CMK (cell line): Measurements from ENCODE around the gene ZNF154.
"Not testable (repeated sequence)": the region's sequence is repeated elsewhere in the genome, so short reads cannot be mapped to it uniquely, and the experiment has no call there.

Experiments
- DNase-seq: peaks from one replicate; pipeline ENCODE4 v3.0.0-alpha.2; 2010; ENCODE audit warnings: low read depth

Gene ZNF154

DNA sequence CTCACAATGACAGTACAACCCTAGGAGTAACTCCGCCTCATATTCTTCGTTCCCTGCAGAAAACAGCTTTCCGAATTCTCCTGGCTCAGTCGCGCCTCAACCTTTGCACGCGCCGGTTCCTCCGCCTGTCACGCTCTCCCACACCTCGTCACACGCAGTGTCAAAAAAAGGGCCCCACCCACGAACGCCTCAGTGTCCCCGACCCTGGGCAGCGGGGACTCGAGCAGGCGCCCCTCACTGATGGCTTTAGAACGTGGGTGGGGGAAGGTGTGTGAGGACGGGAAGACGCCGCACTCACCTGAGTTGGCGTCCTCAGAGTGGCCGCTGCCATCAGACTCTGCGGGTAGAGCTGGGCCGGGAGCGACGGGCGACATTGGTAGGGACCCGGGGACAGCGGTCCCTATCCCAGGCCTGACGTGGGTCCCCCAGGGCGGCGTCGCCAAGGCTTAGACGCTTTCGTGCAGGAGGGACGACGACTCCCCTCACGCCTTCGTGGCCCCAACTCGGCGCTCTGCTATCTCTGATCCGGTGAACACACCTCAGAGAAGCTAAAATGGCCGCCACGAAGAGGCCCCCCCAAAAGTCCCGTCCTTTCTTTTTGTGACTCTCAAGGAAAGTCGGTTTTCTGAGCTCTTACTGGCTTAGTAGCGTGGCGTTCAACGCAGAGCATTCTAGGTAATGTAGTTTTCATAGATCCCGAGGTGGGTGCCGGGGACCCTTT is at the start of gene ZNF154:
Gene ZNF154, minus strand, starts transcription at position 564 of the 721 bp plus-strand sequence. Its CDS starts 233 bp downstream, at position 331.
- DNase-seq, result no peak

DNA sequence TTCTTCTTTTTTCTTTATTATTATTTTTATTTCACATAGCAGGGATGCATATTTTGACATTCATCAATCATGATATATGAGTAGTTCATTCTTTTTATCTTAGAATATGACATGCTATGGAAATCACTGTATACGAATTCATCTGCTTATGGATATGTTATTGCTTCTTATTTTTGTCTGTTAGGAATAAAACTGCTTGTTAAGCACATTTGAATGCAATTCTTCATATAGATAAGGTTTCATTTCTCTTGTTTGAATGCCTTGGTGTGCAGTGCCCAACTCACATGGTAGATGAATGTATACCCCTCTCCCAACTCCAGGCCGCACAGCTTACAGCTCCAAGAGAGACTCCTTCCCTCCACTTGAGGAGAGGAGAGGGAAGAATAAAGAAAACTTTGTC is 48.9 kb upstream of the ZNF154 start:
- DNase-seq, result no peak

DNA sequence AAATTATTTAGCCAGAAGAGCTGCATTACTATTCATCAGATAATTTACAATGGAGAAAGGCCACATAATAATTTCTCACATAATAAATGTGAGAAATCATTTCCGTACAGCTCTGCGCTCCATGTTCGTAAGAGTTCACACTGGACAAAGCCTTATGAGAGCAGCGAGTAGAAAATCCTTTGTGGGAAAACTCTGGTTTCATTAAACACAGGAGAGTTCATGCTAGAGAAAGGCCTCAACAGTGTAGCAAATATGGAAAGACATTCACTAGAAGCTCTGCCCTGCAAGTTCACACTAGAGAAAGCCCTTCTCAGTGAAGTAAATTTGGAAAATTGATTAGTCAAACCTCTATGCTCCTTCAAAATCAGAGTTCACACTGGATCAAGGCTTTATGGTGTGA is 46.0 kb upstream of the ZNF154 start:
- DNase-seq, result no peak

DNA sequence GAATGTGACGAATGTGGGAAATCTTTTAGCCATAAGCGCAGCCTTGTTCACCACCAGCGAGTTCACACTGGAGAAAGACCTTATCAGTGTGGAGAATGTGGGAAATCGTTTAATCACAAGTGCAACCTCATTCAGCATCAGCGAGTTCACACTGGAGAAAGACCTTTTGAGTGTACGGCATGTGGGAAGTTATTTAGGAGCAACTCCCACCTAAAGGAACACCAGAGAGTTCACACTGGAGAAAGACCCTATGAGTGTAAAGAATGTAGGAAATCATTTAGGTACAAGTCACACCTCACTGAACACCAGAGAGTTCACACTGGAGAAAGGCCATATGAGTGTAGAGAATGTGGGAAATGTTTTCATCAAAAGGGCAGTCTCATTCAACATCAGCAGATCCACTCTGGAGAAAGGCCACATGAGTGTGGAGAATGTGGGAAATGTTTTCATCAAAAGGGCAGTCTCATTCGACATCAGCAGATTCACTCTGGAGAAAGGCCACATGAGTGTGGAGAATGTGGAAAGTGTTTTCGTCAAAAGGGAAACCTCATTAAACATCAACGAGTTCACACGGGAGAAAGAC is 45.2 kb upstream of the ZNF154 start:
- DNase-seq, result no peak

DNA sequence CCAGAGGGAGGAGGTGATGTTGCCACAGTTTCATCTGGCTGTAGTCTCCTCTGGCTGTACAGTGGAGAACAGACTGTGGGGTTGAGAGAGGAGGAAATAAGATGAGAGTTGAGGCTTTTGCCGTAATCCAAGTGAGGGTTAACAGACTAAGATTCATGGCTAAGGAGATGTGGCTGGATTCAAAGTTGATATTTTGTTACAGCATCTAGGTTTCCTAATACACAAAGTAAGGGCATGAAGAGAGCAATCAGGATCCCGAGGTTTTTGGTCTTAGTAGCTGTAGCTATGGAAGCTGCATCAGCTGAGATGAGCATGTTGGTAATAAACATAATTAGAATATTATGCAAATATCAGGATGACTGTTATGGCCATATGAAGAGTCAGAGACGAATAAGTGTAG is 39.0 kb upstream of the ZNF154 start:
- DNase-seq, result no peak

DNA sequence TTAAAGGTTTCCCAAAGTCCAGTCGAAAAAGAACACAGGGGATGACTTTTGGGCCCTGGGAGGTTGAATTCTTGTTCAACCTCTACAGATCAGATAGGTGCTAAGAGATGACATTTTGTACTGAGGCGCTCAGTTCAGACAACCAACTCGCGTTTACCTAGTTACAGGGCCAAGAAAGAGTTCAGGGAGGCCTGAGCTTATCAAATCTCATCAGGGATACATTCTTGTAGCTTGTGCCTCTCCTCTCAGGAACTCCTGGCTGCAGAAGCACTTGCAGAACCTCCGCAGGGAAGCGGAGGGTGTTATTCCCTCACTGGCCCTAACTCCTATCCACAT is 38.4 kb upstream of the ZNF154 start:
- DNase-seq, result no peak

DNA sequence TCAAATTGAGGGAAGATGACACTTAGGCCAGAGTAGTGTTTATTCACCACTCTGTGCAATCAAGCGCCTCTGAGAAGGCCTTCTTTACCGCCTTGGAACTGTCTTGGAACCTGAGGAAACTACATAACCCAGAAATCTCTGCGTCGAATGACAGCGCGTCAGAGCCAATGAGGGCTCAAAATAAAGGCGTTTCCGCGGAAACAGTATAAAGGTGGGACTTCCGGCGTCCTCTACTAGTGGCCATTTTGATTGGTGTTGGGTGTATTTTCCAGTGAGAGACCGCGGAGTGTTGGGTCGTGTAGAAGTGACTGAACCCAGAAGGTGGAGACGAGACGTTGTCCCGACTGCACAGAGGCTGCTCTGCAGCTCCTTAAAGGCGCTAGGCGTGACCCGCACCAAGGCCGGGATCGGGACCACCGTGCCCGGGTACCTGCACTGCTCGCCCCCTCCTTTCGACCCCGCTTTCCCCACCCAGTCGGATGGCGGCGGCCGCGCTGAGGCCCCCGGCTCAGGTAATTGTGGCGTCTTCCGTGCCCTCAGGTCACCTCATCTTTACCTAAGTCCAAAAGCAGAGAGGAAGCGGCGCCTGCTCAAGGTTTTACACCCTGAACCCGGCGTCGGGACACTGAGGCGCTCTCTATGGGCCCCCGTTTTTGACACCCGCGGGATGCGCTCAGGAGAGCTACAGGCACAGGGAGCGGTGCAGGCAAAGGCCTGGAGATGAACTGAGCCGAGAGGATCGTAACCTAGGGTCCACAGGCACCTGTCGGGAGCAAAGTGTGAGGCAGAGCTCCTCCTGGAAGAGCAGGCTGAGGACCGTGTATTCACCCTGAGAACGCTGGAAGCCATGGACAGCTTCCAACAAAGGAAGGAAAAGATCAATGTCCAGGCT is 37.8 kb upstream of the ZNF154 start, which contains the start of gene ZNF776:
Gene ZNF776, plus strand, starts transcription at position 236 of the 892 bp plus-strand sequence. Its CDS starts 244 bp downstream, at position 480.
- DNase-seq, result peak; percentile 78

DNA sequence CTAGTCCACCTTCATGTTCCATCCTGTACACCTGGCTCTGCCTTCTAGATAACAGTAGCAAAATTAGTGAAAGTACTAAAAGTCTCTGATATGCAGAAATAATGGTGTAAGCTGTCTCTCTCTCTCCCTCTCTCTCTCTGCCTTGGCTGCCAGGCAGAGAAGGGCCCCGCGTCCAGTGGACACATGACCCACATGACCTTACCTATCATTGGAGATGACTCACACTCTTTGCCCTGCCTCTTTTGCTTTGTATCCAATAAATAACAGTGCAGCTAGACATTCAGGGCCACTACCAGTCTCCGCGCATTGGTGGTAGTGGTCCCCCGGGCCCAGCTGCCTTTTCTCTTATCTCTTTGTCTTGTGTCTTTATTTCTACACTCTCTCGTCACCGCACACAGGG is 29.8 kb upstream of the ZNF154 start:
- DNase-seq, result not testable (repeated sequence)

DNA sequence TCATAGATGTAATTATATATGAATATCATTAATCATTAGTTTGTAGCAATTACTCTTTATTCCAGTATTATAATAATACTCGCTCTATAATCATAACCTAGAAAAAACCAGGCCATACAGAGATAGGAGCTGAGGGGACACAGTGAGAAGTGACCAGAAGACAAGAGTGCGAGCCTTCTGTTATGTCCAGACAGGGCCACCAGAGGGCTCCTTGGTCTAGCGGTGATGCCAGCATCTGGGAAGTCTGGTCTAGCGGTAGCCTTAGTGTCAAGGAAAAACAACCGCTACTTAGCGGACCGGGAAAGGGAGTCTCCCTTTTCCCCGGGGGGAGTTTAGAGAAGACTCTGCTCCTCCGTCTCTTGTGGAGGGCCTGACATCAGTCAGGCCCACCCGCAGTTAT is 29.3 kb upstream of the ZNF154 start:
- not testable (repeated sequence) for DNase-seq

DNA sequence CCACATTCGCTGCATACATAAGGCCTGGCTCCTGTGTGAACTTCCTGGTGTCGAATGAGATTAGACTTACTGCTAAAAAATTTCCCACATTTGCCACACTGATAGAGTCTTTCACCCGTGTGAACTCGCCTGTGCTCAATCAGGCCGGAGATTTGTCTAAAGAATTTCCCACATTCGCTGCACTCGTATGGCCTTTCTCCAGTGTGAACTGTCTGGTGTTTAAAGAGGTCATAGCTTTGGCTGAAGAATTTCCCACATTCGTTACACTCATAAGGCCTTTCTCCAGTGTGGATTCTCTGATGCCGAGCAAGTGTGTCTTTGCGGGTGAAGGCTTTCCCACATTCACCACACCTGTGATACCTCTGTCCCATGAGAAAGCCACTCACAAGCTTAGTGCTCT is 11.9 kb upstream of the ZNF154 start:
- DNase-seq, result no peak

DNA sequence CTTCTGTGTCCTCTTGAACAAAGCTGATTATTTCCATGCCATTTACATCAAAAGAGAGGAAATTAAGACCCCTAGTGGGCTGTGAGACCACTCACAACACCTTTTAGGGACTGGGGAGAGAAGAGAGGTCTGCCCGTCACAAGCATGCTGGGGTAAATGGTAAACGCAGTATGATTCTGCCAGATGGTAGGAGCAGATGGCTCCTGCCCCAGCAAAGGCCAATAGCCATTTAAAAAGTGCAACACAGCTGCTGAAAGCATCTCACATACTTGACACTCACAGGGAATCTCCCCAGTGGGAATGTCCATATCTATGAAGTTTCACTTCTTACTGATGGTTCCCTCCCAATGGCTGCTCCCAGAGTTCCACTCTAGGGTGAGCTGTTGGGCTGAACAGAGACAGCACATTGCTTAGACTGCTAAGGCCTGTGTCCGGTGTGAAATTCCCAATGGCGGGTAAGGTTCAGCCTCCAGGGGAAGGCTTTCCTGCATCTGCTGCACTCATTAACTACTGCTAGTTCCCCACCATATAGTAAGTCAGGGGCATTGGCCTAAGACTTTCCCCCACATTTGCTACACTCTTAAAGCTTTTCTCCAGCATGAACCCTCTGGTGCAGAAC is 11.0 kb upstream of the ZNF154 start:
- DNase-seq, result no peak

DNA sequence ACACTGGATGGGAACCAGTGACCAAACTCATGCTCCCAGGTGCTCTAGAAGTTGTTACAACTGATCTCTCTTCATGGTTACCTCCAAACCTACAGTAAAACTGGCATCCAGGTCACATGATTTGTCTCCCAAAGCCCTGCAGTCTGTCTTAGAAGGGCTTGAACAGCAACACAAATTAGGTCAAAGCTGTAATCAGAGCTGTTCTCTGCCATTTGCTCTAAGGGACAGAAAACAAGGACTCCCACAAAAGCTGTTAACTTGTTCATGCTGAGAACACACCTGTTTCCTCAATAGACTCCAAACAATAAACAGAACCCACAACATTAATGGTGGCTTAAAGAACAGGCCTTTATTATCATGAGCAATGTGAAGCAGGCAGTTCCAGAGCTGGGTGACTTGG is 10.4 kb upstream of the ZNF154 start:
- DNase-seq, result no peak

DNA sequence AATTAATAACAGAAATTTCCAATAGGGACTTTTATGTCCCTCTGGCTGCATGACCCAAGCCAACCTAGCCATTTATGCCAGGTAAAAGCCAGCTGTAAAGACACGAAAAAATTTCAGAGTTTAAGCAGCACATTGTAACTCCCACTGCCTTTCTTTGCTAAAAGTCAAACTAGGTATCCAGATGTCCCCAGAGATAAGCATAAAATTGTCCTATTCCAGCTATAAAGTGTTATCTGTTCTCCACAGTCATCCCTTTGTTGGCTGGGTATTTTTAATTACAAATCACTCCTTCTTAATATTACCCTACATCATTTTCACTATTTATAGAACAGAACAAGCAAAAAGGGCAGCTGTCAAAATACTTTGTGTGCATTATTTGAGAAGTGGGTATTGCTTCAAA is 3.2 kb upstream of the ZNF154 start:
- DNase-seq, result peak; percentile 12

DNA sequence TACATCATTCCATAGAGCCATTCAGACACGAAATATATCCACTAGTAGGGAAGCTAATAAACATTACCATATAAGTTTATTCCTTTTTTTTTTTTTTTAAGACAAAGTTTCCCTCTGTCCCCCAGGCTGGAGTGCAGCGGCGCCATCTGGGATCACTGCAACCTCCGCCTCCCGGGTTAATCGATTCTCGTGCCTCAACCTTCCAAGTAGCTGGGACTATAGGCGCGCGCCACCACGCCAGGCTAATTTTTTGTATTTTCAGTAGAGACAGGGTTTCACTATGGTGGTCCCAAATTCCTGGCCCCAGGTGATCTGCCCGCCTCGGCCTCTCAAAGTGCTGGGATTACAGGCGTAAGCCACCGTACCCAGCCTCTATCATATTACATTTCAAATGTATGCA is 612 bp upstream of the ZNF154 start:
- no peak for DNase-seq

DNA sequence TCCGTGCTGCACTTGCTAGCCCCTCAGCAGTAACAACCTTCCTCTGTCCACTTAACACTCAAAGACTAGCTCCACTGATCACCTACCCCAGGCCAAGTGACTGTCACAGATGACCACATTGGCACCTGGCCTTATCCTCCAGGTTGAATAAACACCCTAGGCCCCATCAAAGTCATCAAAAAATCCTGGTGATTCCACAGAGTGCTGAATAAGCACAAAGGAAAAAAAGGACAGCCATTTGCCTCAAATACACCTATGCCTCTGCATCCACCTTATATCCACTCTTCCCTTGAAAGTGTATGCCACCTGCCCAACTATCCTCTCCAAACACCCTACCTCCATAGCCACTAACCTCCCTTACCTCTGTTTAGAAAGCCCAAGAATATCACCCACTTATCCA is 2.7 kb downstream of the ZNF154 start:
- DNase-seq, result no peak

DNA sequence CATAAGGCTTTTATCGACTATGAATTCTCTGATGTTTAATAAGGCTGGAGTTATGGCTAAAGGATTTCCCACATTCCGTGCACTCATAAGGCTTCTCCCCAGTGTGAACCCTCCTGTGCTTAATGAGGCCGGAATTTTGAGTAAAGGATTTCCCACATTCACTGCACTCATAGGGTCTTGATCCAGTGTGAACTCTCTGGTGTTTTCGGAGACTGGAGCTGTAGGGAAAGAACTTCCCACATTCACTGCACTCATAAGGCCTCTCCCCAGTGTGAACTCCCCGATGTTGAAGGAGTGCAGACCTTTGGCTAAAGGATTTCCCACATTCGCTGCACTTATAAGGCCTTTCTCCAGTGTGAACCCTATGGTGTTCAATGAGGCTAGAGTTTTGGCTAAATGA is 7.4 kb downstream of the ZNF154 start:
- DNase-seq, result no peak

DNA sequence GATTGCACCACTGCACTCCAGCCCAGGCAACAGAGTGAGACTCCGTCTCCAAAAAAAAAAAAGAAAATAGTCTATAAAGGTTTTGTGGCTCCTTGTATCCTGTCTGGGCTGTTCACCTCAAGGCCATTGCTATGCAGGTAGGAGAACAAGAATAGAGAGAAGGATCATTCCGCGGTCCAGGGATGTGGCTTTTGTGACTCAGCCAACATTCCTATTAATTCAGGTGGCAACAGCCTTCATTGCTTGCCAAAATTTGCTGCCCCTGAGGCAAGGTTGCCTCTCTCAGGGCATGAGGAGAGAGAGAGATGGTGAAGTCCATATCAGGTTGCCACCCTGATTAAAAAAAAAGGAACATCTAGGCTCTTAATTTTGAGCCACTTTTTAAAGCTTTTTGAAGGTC is 19.3 kb downstream of the ZNF154 start:
- no peak for DNase-seq

DNA sequence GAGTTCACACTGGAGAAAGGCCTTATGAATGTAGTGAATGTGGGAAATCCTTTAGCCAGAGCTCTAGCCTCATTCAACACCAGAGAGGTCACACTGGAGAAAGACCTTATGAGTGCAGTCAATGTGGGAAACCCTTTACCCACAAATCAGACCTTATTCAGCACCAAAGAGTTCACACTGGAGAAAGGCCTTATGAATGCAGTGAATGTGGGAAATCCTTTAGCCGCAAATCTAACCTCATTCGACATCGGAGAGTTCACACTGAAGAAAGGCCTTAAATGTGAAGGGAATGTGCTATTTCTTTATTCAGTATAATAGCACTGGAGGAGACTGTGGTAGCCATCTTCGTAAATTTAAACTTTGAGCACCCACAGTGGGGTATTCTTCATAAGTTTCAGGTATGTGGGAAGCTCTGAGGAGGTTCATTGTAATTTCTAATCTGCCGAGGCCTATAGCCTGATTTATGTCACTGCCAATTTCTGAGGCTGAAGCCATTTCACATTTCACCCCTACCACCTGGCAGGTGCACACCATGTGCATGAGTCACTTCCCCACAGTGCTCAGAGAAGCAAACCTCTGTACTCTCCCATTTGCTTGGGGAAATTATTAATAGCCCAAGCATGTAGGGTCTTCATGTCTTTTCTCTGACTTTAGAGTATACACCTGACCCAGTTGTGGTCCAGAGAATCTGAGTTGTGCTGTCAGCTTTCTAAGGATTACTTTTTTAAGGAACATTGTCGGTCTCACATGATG is 20.8 kb downstream of the ZNF154 start:
- DNase-seq, result no peak

DNA sequence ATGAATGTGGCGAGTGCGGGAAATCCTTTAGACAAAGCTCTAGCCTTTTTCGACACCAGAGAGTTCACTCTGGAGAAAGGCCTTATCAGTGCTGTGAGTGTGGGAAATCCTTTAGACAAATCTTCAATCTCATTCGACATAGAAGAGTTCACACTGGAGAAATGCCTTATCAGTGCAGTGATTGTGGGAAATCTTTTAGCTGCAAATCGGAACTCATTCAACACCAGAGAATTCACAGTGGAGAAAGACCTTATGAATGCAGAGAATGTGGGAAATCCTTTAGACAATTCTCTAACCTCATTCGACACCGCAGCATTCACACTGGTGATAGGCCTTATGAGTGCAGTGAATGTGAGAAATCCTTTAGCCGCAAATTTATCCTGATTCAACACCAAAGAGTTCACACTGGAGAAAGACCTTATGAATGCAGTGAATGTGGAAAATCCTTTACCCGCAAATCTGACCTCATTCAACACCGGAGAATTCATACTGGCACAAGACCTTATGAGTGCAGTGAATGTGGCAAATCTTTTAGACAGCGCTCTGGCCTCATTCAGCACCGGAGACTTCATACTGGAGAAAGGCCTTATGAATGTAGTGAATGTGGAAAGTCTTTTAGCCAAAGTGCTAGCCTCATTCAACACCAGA is 21.5 kb downstream of the ZNF154 start:
- DNase-seq, result no peak

DNA sequence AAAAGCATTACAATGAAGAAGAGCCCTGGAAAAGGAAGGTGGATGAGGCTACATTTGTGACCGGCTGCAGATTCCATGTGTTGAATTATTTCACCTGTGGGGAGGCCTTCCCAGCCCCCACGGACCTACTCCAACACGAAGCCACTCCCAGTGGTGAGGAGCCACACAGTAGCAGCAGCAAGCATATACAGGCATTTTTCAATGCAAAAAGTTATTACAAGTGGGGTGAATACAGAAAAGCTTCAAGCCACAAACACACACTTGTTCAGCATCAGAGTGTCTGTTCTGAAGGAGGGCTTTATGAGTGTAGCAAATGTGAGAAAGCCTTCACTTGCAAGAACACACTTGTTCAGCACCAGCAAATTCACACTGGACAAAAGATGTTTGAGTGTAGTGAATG is 22.3 kb downstream of the ZNF154 start:
- DNase-seq, result no peak

DNA sequence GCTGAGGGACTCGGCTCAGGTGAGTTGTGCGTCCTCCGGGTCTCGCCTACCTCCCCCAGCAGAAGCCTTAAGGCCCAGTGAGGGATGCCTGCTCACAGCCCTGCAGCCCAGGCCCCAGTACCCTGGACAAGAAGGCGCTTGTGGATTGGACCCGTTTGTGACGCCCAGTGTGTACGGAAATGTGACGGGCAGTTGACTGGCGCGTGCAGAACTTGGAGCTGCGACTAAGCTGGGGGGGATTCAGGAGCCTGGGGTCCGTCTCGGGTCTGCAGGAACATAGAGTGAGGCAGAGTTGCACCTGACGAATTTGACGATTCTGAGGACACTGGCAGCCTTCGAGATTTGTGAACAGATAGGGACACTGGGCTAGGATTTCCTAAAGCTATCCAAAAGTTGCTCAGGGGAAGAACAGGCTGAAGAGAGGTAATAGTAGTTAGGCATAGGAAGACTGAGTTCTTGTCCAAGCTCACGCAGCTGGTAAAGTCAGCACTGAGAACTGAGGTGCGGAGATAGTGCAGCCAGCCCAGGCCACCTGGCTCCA is 26.7 kb downstream of the ZNF154 start:
- no peak for DNase-seq
